ENCODE results near the gene RPAIN.

Gene RPAIN

DNA sequence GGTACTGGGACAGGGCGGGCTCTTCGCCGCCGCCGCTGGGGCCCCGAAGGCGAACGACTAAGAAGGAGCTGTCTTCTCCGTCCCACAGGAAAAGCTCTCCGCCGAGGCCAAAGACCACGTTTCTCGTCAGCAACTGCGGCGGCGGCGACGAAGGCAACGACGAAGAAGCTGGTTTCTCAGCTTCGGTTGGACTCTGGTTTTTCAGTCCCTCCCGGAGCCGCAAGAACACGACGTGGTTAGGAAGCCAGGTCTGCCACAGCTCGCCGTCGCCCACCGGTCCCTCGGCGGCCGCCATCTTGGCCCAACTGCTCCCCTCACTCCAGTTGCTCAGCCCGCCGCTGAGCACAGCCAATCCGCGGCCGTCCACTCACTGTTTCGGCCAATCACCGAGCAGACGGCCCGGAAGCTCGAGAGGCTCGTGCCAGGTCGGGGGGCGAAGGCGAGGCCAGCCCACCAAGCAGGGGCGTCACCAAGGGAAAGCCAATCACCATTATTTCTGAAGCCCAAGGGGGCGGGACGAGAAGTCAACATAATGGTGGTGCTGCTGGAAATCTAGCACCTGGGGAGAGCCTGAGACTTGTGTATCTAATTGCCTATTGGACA is 525 bp upstream of the RPAIN start, which contains the start of gene NUP88 (continued):
- TF ChIP-seq, protein P1, sequence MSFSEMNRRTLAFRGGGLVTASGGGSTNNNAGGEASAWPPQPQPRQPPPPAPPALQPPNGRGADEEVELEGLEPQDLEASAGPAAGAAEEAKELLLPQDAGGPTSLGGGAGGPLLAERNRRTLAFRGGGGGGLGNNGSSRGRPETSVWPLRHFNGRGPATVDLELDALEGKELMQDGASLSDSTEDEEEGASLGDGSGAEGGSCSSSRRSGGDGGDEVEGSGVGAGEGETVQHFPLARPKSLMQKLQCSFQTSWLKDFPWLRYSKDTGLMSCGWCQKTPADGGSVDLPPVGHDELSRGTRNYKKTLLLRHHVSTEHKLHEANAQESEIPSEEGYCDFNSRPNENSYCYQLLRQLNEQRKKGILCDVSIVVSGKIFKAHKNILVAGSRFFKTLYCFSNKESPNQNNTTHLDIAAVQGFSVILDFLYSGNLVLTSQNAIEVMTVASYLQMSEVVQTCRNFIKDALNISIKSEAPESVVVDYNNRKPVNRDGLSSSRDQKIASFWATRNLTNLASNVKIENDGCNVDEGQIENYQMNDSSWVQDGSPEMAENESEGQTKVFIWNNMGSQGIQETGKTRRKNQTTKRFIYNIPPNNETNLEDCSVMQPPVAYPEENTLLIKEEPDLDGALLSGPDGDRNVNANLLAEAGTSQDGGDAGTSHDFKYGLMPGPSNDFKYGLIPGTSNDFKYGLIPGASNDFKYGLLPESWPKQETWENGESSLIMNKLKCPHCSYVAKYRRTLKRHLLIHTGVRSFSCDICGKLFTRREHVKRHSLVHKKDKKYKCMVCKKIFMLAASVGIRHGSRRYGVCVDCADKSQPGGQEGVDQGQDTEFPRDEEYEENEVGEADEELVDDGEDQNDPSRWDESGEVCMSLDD (tag by site-specific recombination; IDR thresholded peaks at IDR 0.05), result peak; percentile 95
- TF ChIP-seq KLF1 (tag by site-specific recombination; IDR thresholded peaks at IDR 0.05) (peak; percentile 14; the same call in 1 of the 2 replicates), ZNF416 (tag by site-specific recombination; IDR thresholded peaks at IDR 0.05) (no peak), YY2 (tag by site-specific recombination; IDR thresholded peaks at IDR 0.05) (peak; percentile 88), ZNF777 (tag by site-specific recombination; IDR thresholded peaks at IDR 0.05; ENCODE audit: borderline replicate concordance) (peak; percentile 65; the same call in 1 of the 2 replicates), ZNF830 (tag by site-specific recombination; IDR thresholded peaks at IDR 0.05; ENCODE audit: low read depth) (no peak), ZFP37 (tag by site-specific recombination; IDR thresholded peaks at IDR 0.05) (peak; percentile 85), ZNF280D (tag by site-specific recombination; IDR thresholded peaks at IDR 0.05) (peak; percentile 54; the same call in 1 of the 2 replicates), ZNF341 (tag by site-specific recombination; IDR thresholded peaks at IDR 0.05; ENCODE audit: low read depth) (peak; percentile 90), ZSCAN30 (tag by site-specific recombination; IDR thresholded peaks at IDR 0.05) (peak; percentile 34), ZNF518A (tag by site-specific recombination; conservative IDR thresholded peaks at IDR 0.05; ENCODE audit: low read depth) (0 out of 2 replicates have a peak, but pooled peaks have one; percentile 15), ZNF394 (tag by site-specific recombination; IDR thresholded peaks at IDR 0.05; ENCODE audit: borderline replicate concordance) (peak; percentile 99), ZNF660 (tag by site-specific recombination; IDR thresholded peaks at IDR 0.05) (peak; percentile 53), ZNF37A (tag by site-specific recombination; IDR thresholded peaks at IDR 0.05) (no peak), ZNF555 (tag by site-specific recombination; conservative IDR thresholded peaks at IDR 0.05) (no peak), PATZ1 (tag by site-specific recombination; IDR thresholded peaks at IDR 0.05) (peak; percentile 31; the same call in 1 of the 2 replicates)
- TF ChIP-seq, protein P2, sequence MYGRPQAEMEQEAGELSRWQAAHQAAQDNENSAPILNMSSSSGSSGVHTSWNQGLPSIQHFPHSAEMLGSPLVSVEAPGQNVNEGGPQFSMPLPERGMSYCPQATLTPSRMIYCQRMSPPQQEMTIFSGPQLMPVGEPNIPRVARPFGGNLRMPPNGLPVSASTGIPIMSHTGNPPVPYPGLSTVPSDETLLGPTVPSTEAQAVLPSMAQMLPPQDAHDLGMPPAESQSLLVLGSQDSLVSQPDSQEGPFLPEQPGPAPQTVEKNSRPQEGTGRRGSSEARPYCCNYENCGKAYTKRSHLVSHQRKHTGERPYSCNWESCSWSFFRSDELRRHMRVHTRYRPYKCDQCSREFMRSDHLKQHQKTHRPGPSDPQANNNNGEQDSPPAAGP (tag by site-specific recombination; IDR thresholded peaks at IDR 0.05), result peak; percentile 37; the same call in 1 of the 2 replicates
- TF ChIP-seq, protein P3, sequence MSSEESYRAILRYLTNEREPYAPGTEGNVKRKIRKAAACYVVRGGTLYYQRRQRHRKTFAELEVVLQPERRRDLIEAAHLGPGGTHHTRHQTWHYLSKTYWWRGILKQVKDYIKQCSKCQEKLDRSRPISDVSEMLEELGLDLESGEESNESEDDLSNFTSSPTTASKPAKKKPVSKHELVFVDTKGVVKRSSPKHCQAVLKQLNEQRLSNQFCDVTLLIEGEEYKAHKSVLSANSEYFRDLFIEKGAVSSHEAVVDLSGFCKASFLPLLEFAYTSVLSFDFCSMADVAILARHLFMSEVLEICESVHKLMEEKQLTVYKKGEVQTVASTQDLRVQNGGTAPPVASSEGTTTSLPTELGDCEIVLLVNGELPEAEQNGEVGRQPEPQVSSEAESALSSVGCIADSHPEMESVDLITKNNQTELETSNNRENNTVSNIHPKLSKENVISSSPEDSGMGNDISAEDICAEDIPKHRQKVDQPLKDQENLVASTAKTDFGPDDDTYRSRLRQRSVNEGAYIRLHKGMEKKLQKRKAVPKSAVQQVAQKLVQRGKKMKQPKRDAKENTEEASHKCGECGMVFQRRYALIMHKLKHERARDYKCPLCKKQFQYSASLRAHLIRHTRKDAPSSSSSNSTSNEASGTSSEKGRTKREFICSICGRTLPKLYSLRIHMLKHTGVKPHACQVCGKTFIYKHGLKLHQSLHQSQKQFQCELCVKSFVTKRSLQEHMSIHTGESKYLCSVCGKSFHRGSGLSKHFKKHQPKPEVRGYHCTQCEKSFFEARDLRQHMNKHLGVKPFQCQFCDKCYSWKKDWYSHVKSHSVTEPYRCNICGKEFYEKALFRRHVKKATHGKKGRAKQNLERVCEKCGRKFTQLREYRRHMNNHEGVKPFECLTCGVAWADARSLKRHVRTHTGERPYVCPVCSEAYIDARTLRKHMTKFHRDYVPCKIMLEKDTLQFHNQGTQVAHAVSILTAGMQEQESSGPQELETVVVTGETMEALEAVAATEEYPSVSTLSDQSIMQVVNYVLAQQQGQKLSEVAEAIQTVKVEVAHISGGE (tag by site-specific recombination; conservative IDR thresholded peaks at IDR 0.05; ENCODE audit: low read depth), result peak; percentile 93
- TF ChIP-seq, protein P4, sequence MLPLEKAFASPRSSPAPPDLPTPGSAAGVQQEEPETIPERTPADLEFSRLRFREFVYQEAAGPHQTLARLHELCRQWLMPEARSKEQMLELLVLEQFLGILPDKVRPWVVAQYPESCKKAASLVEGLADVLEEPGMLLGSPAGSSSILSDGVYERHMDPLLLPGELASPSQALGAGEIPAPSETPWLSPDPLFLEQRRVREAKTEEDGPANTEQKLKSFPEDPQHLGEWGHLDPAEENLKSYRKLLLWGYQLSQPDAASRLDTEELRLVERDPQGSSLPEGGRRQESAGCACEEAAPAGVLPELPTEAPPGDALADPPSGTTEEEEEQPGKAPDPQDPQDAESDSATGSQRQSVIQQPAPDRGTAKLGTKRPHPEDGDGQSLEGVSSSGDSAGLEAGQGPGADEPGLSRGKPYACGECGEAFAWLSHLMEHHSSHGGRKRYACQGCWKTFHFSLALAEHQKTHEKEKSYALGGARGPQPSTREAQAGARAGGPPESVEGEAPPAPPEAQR (tag by site-specific recombination; IDR thresholded peaks at IDR 0.05), result 0 out of 2 replicates have a peak, but pooled peaks have one; percentile 16

Data from HEK293 (cell line).